Right lobe of liver (tissue), 4 donors: ENCODE results near the gene CDH13.
A peak's percentile ranks its signal among the peaks of the same experiment; 100 is the strongest.

Experiments
- POLR2A ChIP-seq: fragments of 450-650 bp; IDR thresholded peaks from one replicate; pipeline ENCODE4 v1.6.1; 2017; ENCODE audit warnings: antibody characterized with exemption, mild to moderate bottlenecking
- TF ChIP-seq, protein P1 (sequence below), 4 donors: fragments of 200-600 bp in 3 of 4; fragments of 450-650 bp in 1 of 4; IDR thresholded peaks; one replicate each; pipeline versions ENCODE4 v1.5.1 to v1.8.0; 2016 to 2022; ENCODE audit warnings: antibody characterized with exemption in 4 of 4, mild to moderate bottlenecking in 2 of 4
- donor health status: DM: no; HTN: no; CAD: no.
- donor health status: DM: no; HTN: no; CAD: no.
- donor health status: DM: no; HTN: yes; CAD: no.

GRCh38 chr16:82603784-82604411 is 22.9 kb upstream of the CDH13 start:
- TF ChIP-seq, protein P1, sequence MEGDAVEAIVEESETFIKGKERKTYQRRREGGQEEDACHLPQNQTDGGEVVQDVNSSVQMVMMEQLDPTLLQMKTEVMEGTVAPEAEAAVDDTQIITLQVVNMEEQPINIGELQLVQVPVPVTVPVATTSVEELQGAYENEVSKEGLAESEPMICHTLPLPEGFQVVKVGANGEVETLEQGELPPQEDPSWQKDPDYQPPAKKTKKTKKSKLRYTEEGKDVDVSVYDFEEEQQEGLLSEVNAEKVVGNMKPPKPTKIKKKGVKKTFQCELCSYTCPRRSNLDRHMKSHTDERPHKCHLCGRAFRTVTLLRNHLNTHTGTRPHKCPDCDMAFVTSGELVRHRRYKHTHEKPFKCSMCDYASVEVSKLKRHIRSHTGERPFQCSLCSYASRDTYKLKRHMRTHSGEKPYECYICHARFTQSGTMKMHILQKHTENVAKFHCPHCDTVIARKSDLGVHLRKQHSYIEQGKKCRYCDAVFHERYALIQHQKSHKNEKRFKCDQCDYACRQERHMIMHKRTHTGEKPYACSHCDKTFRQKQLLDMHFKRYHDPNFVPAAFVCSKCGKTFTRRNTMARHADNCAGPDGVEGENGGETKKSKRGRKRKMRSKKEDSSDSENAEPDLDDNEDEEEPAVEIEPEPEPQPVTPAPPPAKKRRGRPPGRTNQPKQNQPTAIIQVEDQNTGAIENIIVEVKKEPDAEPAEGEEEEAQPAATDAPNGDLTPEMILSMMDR (IDR thresholded peaks at IDR 0.05) = peak; percentile 27 to 63 (median 57)
- no peak for TF ChIP-seq POLR2A
